ENCODE data around the gene AURKAIP1.
"Not testable (repeated sequence)": the region's sequence is repeated elsewhere in the genome, so short reads cannot be mapped to it uniquely, and the experiment has no call there.

Gene AURKAIP1

DNA sequence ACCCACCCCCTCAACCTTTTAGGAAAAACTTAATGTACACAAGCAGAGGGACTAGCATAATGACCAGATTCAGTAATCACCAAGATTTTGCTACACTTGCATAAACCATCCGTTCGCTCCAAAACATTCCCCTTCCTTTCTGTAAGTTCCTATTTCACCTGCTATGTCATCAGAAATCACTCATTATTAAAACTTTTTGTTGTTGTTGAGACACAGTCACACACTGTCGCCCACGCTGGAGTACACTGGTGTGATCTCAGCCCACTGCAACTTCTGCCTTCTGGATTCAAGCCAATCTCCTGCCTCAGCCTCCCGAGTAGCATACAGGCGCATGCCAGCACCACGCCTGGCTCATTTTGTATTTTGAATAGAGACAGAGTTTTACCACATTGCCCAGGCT is 28.6 kb upstream of the AURKAIP1 start:
- Histone ChIP-seq H3K27me3 (ENCODE audit: insufficient read depth, low read length) (no peaks in the 10 kb centered on the region), H3K36me3 (ENCODE audit: insufficient read depth, low read depth, low read length) (peaks cover 65% of the 10 kb centered on the region), H3K27ac (ENCODE audit: low read length) (no peak overlapping the region), H3K9me3 (ENCODE audit: insufficient read depth, low read depth, low read length) (no peaks in the 10 kb centered on the region), H3K9ac (ENCODE audit: low read depth, low read length) (no peak overlapping the region), H3K4me3 (ENCODE audit: low read length) (no peak overlapping the region), H3K4me1 (ENCODE audit: insufficient read depth, low read length) (peaks cover 15% of the 10 kb centered on the region)

DNA sequence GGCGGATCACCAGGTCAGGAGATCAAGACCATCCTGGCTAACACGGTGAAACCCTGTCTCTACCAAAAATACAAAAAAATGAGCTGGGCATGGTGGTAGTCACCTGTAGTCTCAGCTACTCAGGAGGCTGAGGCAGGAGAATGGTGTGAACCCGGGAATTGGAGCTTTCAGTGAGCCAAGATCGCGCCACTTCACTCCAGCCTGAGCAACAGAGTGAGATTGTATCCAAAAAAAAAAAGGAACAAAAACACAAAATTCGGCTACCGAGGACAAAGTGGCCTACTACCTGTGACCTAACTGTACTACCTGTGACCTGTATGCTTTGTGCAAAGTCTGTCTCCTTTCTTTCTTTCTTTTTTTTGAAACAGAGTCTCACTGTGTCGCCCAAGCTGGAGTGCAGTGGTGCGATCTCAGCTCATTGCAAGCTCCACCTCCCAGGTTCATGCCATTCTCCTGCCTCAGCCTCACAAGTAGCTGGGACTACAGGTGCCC is 27.9 kb upstream of the AURKAIP1 start:
- Histone ChIP-seq H3K4me1 (ENCODE audit: insufficient read depth, low read length) (peaks cover 11% of the 10 kb centered on the region), H3K36me3 (ENCODE audit: insufficient read depth, low read depth, low read length) (peaks cover 62% of the 10 kb centered on the region)
- H3K9ac ChIP-seq (ENCODE audit: low read depth, low read length); H3K4me3 ChIP-seq (ENCODE audit: low read length); H3K27me3 ChIP-seq (ENCODE audit: insufficient read depth, low read length); H3K9me3 ChIP-seq (ENCODE audit: insufficient read depth, low read depth, low read length); H3K27ac ChIP-seq (ENCODE audit: low read length): not testable (repeated sequence)

DNA sequence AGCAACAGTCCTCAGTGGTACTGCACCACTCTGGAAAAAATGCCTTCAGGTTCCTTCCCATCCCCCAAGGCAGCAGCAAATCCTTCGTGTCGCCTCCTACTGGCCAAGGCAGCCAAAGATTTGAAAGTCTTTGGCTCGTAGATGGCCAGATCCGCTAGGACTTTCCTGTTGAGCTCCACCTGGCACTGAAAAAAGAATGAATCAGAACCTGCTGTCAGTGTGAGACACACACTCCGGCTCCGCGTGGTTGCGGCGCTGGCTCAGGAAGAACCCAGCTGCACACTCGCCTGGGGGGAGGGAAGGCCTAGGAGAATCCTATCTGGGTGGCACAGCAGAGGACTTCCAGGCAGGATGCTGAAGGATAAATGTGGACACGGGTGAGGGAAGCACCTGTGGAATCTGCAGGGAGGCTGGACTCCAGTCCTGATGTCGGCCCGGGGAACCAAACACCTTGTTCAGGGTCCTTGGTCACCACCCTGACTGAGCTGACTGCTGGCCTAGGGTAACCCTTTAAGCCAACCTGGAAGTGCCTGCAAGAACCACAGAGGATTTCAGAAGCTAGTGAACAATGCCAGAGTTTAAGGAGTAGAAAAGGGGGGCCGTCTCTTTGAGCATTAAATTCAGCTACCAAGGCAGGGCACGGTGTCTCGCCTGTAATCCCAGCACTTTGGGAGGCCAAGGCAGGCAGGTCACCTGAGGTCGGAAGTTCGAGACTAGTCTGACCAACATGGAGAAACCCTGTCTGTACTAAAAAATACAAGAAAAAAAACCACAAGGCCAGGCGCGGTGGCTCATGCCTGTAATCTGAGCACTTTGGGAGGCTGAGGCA is 27.3 kb upstream of the AURKAIP1 start:
- H3K4me3 ChIP-seq (ENCODE audit: low read length) = no peak overlapping the region
- H3K36me3 ChIP-seq (ENCODE audit: insufficient read depth, low read depth, low read length) = peaks cover 69% of the 10 kb centered on the region
- peaks cover 11% of the 10 kb centered on the region for H3K4me1 ChIP-seq (ENCODE audit: insufficient read depth, low read length)
- H3K27ac ChIP-seq (ENCODE audit: low read length) = no peak overlapping the region
- no peaks in the 10 kb centered on the region for H3K27me3 ChIP-seq (ENCODE audit: insufficient read depth, low read length)
- no peaks in the 10 kb centered on the region for H3K9me3 ChIP-seq (ENCODE audit: insufficient read depth, low read depth, low read length)
- H3K9ac ChIP-seq (ENCODE audit: low read depth, low read length) = no peak overlapping the region

DNA sequence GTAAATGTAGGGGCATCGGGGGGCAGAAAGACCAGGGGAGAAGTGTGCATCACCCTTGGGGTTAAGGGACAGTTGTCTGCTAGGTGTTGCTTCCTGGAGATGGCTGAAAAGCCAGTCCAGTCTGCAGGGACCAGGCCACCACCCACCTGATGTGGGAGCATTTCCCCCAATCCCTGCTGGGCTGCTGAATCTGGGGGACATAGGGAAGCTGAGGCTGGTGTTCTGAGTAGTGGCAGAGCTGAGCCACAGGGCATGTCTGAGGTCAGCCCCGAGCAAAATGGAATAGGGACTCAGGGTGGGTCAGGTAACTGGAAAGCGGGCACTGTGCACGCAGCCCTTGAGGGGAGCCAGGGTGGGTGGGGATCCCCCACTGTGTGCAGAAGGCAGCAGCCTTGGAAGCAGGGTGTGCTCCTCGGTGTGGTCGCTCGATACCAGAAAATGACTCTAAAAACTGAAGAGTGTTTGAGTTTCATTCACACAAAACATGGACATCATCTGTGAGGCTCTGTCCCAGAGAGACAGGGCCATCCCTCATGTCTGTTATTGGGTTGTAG is 26.5 kb upstream of the AURKAIP1 start:
- no peaks in the 10 kb centered on the region for H3K9me3 ChIP-seq (ENCODE audit: insufficient read depth, low read depth, low read length)
- no peak overlapping the region for H3K4me3 ChIP-seq (ENCODE audit: low read length)
- H3K27me3 ChIP-seq (ENCODE audit: insufficient read depth, low read length) = no peaks in the 10 kb centered on the region
- H3K36me3 ChIP-seq (ENCODE audit: insufficient read depth, low read depth, low read length) = peaks cover 75% of the 10 kb centered on the region
- no peak overlapping the region; the same call in 1 of the 2 replicates for H3K9ac ChIP-seq (ENCODE audit: low read depth, low read length)
- no peak overlapping the region for H3K27ac ChIP-seq (ENCODE audit: low read length)
- H3K4me1 ChIP-seq (ENCODE audit: insufficient read depth, low read length) = peaks cover 11% of the 10 kb centered on the region

DNA sequence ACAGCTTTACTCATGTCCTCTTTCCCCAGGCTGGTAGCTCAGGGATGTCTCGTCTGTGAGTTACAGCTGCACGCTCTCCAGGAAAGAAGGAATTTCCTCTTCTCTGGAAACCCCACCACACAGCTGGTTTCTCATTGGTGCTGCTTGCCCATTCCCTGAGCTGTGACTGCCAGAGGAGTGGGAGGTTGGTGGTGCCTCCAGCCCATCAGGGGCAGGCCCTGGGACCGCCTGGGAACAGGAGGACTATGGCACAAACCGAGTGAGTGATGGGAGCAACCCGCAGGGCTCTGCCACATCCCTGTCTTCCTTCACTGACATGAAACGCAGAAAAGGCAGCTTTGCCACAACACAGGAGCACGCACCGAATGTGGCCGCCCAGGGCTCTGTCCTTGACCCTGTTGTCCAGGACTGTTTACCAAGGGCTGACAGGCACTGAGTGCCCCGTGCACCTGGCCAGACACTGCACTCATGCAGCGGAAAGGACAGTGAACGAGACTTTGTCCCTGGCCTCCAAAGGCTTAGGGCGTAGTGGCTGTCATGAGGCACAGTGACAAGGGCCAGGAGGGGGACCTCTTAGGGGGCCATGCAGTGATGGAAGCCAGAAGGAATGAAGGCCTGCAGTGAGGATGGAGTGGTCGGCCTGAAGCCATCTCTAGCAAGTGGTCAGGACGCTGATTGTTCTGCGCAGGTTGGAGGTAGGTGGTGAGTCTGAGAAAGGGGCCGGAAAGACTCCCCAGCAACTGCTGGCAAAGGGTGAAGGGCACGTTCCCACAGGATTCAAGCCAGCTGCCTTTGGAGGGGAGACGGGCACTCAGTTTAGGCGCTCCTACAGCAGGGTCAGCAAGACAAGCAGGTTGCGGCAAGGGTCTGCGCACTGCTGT is 25.8 kb upstream of the AURKAIP1 start:
- peaks cover 11% of the 10 kb centered on the region for H3K4me1 ChIP-seq (ENCODE audit: insufficient read depth, low read length)
- peak overlapping the region; percentile 98; the same call in 1 of the 2 replicates for H3K9ac ChIP-seq (ENCODE audit: low read depth, low read length)
- H3K36me3 ChIP-seq (ENCODE audit: insufficient read depth, low read depth, low read length) = peaks cover 75% of the 10 kb centered on the region
- no peaks in the 10 kb centered on the region for H3K9me3 ChIP-seq (ENCODE audit: insufficient read depth, low read depth, low read length)
- no peak overlapping the region for H3K27ac ChIP-seq (ENCODE audit: low read length)
- H3K27me3 ChIP-seq (ENCODE audit: insufficient read depth, low read length) = no peaks in the 10 kb centered on the region
- H3K4me3 ChIP-seq (ENCODE audit: low read length) = peak overlapping the region; percentile 98

DNA sequence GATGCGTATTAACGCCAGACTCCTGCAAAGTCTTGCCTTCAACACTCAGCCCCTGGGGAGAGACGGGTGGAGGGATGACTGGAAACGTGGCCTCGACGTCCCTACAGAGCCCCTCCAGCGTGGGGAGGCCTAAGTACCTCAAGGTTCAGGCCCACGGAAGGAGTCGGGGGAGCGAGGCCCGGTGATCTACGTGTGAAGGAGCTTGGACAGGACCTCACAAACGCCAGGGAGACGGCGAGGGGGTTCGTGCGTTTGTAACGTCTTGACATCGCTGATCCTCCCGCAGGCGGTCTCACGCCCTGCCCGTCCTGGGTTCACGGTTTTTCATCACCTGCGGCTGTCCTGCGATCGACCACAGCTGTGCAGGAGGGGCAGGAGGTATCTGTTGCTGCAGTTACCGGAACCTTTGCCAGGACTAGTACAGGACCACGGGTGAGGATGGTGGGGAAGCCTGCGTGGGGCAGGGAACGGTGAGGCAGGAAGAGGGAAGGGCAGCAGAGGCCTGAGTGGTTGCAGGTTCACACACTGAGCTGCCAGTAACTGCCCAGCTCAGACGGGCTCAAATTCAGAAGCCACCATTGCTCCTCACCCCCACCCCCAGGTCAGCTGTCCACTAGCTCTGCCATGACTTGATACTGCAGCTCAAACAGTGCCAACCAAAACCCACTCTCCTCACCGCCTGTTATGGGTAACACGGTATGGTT is 25.0 kb upstream of the AURKAIP1 start:
- H3K36me3 ChIP-seq (ENCODE audit: insufficient read depth, low read depth, low read length) = peaks cover 75% of the 10 kb centered on the region
- H3K9me3 ChIP-seq (ENCODE audit: insufficient read depth, low read depth, low read length) = no peaks in the 10 kb centered on the region
- H3K27ac ChIP-seq (ENCODE audit: low read length) = peak overlapping the region; percentile 77
- peak overlapping the region; percentile 98 for H3K4me3 ChIP-seq (ENCODE audit: low read length)
- H3K4me1 ChIP-seq (ENCODE audit: insufficient read depth, low read length) = peaks cover 11% of the 10 kb centered on the region
- H3K27me3 ChIP-seq (ENCODE audit: insufficient read depth, low read length) = no peaks in the 10 kb centered on the region
- peak overlapping the region; percentile 98 for H3K9ac ChIP-seq (ENCODE audit: low read depth, low read length)

DNA sequence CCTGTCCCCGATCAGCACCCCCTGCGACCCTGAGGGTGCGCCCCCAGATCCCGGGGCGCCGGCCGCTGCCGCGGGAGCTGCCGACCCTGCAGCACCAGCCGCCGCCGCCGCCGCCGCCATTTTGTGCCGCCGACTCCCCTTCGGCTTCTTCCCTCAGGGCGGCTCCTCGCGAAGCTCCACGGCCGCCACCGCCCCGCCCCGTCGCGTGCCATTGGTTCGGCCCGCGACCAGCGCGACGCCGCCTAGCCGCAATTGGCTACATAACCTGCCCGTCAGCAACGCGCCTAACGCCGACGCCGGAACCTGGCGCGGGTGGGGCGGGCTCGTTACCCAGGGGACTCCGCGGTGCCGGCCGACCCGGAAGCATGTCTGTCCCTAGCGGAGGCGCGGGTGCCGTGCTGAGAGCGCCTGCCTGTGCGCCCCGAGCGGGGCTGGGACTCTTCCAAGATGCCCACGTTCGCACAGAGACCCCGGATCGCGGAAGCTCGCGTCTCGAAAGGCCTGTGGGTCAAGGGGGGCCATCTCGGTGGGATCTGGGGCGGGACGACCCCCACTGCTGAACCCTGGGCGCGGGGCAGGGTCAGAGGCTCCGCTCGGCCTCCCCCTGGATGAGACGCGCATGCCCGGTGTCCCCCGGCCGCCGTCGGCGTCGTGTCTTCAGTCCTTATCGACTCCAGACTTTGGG is 24.3 kb upstream of the AURKAIP1 start, which contains the start of gene CCNL2:
Gene CCNL2, minus strand, starts transcription at position 149 of the 685 bp plus-strand sequence. Its CDS starts 29 bp downstream, at position 120.
- Histone ChIP-seq H3K27me3 (ENCODE audit: insufficient read depth, low read length) (no peaks in the 10 kb centered on the region), H3K9me3 (ENCODE audit: insufficient read depth, low read depth, low read length) (no peaks in the 10 kb centered on the region), H3K36me3 (ENCODE audit: insufficient read depth, low read depth, low read length) (peaks cover 74% of the 10 kb centered on the region), H3K4me3 (ENCODE audit: low read length) (peak within 1 kb of the TSS; percentile 99), H3K4me1 (ENCODE audit: insufficient read depth, low read length) (peaks cover 11% of the 10 kb centered on the region), H3K9ac (ENCODE audit: low read depth, low read length) (peak within 1 kb of the TSS; percentile 98), H3K27ac (ENCODE audit: low read length) (peak within 1 kb of the TSS; percentile 77)

DNA sequence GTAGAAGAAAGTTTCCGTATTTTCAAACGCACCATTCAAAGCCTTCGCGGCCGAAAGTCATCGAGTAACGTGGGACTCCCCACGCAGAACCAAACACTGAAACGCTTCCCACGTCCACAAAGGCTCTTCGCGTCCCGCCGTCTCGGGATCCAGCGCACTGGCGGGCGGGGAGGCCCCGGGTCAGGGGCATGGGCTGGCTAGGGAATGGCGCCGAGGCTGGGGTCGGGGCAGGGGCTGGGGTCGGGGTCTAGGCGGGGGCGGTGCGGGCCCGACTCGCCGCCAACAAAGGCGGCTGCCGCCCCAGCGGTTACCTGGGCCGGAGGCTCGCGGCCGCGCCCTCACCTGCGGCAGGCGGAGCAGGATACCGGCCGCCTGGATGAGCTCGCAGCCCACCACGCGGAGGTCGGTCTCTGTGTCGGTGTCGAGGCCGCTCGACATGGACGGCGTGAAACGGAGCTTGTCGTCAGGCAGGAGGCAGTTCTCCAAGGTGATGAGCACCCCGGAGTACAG is 23.7 kb upstream of the AURKAIP1 start:
- Histone ChIP-seq H3K36me3 (ENCODE audit: insufficient read depth, low read depth, low read length) (peaks cover 75% of the 10 kb centered on the region), H3K27ac (ENCODE audit: low read length) (peak overlapping the region; percentile 58), H3K4me3 (ENCODE audit: low read length) (peak overlapping the region; percentile 99), H3K9ac (ENCODE audit: low read depth, low read length) (peak overlapping the region; percentile 97), H3K4me1 (ENCODE audit: insufficient read depth, low read length) (peaks cover 11% of the 10 kb centered on the region), H3K27me3 (ENCODE audit: insufficient read depth, low read length) (no peaks in the 10 kb centered on the region), H3K9me3 (ENCODE audit: insufficient read depth, low read depth, low read length) (no peaks in the 10 kb centered on the region)

DNA sequence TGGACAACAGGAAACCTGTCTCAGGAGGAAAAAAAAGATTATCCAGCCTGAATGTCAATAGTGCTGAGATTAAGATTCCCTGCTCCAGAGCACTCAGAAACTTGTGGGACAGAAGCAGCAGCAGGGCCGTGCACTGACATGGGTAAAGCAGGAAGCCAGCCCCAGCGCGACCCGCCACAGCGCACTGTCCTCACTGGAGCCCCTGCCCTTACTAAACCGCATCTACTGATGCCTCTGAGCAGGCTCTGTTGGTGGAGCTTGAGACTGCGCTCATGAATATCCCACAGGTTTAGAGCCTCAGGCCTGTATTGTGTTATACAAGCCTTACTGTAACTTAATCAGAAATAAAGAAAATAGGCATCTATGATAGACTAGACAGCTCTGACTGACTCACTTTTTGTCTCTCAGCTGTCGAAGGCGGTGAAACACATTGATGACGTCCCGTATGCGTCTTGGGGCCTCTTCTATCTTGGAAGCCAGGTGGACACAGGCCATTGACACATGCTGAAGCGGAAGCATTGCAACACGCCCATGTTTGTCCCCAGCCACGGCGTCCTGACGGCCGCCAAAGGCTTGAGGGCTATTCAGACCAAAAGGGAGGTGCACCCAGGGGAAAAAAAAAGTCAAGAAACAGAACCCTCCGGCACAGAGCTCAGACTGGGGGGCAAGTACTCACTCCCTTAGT is 23.0 kb upstream of the AURKAIP1 start:
- H3K4me1 ChIP-seq (ENCODE audit: insufficient read depth, low read length) = peaks cover 11% of the 10 kb centered on the region
- no peaks in the 10 kb centered on the region for H3K27me3 ChIP-seq (ENCODE audit: insufficient read depth, low read length)
- peak overlapping the region; percentile 99 for H3K4me3 ChIP-seq (ENCODE audit: low read length)
- H3K27ac ChIP-seq (ENCODE audit: low read length) = no peak overlapping the region
- no peaks in the 10 kb centered on the region for H3K9me3 ChIP-seq (ENCODE audit: insufficient read depth, low read depth, low read length)
- H3K9ac ChIP-seq (ENCODE audit: low read depth, low read length) = peak overlapping the region; percentile 97
- peaks cover 75% of the 10 kb centered on the region for H3K36me3 ChIP-seq (ENCODE audit: insufficient read depth, low read depth, low read length)

DNA sequence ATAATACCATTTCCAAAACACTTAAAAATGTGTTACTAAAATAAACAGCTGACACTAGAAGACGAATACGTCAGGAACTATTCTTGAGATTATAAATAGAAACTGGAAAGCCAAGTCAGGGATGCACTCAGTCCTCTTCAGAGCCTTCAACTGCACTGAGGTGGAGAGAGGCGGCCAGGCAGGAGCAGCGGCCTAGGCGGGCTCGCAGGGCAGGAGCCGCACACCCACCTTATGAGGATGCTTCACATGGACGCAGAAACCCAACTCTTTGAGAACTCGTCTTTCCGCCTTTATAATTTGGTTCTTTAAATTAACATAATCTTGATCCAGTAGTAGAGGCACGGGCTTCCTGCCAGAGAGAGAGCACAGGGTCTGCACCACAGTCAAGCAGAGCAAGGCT is 20.2 kb upstream of the AURKAIP1 start:
- no peaks in the 10 kb centered on the region for H3K27me3 ChIP-seq (ENCODE audit: insufficient read depth, low read length)
- no peak overlapping the region for H3K27ac ChIP-seq (ENCODE audit: low read length)
- no peaks in the 10 kb centered on the region for H3K9me3 ChIP-seq (ENCODE audit: insufficient read depth, low read depth, low read length)
- 0 out of 2 replicates have a peak, but pooled peaks cover 2% of the 10 kb centered on the region for H3K4me1 ChIP-seq (ENCODE audit: insufficient read depth, low read length)
- no peak overlapping the region for H3K4me3 ChIP-seq (ENCODE audit: low read length)
- peaks cover 76% of the 10 kb centered on the region for H3K36me3 ChIP-seq (ENCODE audit: insufficient read depth, low read depth, low read length)
- no peak overlapping the region for H3K9ac ChIP-seq (ENCODE audit: low read depth, low read length)

All from iPS-20b (cell line).